ENCODE measurements around the gene MAST3.

Gene MAST3

DNA sequence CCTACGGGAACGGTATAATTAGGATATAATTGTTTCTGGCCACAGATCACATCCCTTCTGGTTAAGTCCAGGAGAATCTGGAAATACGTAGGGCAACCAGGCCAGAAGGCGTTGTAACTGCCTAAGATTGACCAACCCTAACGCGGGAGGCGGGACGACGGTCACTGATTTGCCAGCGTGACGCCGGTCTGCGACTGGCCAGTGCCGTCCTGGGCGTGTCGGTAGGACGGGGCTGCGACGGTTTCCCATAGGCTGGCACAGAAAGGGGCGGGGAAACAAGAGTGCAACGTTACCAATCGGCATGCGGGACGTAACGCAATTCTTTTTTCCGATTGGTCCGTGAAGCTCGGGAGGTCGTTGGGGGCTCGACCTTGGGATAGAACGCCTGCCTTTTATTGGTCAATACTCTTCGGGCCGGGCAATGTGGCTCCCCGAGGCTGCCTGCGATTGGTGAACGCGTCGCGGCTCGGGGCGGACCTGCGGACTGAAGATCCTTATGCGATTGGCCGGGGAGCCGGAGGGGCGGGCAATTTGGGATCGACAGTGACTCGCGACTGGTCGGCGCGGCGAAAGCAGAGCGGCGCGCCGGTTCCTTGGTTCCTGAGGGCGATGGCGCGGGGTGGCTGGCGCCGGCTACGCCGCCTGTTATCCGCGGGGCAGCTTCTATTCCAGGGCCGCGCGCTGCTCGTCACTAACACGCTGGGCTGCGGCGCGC, 95.3 kb downstream of the MAST3 start, which contains the start of gene MPV17L2:
TSS of gene MPV17L2 (plus strand) at position 546 of the 715 bp plus-strand sequence. CDS start at position 610, 64 bp downstream.
- Histone ChIP-seq H3K27me3 (ENCODE audit: low read length) (no peaks in the 10 kb centered on the region), H3K9ac (ENCODE audit: low read length) (peak within 1 kb of the TSS; percentile 96), H3K27ac (ENCODE audit: low read depth, low read length) (peak within 1 kb of the TSS; percentile 79), H3K4me3 (ENCODE audit: insufficient read depth, low read length, poor library complexity, severe bottlenecking) (peak within 1 kb of the TSS; percentile 96), H2AFZ (ENCODE audit: low read depth, low read length, severe bottlenecking) (no peak within 1 kb of the TSS), H3K79me2 (ENCODE audit: insufficient read depth, low read length) (peaks cover 10% of the 10 kb centered on the region), H4K20me1 (ENCODE audit: low read depth, low read length) (no peaks in the 10 kb centered on the region; the same call in 1 of the 2 replicates), H3F3A (ENCODE audit: insufficient read depth) (peaks cover 39% of the 10 kb centered on the region), H3K9me2 (replicated peaks; ENCODE audit: insufficient read depth, low read length) (no peaks in the 10 kb centered on the region), H3K4me2 (ENCODE audit: low read depth, low read length, poor library complexity, severe bottlenecking) (peak within 1 kb of the TSS; percentile 82), H3K9me3 (ENCODE audit: insufficient read depth, low read length) (no peaks in the 10 kb centered on the region), H3K36me3 (ENCODE audit: low read length) (no peaks in the 10 kb centered on the region)
- TF ChIP-seq, protein P1, sequence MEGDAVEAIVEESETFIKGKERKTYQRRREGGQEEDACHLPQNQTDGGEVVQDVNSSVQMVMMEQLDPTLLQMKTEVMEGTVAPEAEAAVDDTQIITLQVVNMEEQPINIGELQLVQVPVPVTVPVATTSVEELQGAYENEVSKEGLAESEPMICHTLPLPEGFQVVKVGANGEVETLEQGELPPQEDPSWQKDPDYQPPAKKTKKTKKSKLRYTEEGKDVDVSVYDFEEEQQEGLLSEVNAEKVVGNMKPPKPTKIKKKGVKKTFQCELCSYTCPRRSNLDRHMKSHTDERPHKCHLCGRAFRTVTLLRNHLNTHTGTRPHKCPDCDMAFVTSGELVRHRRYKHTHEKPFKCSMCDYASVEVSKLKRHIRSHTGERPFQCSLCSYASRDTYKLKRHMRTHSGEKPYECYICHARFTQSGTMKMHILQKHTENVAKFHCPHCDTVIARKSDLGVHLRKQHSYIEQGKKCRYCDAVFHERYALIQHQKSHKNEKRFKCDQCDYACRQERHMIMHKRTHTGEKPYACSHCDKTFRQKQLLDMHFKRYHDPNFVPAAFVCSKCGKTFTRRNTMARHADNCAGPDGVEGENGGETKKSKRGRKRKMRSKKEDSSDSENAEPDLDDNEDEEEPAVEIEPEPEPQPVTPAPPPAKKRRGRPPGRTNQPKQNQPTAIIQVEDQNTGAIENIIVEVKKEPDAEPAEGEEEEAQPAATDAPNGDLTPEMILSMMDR (IDR thresholded peaks at IDR 0.05; ENCODE audit: insufficient read depth, low read length, poor library complexity, severe bottlenecking), result no peak
- no peak for TF ChIP-seq EZH2phosphoT487 (conservative IDR thresholded peaks at IDR 0.05; ENCODE audit: low read length)

DNA sequence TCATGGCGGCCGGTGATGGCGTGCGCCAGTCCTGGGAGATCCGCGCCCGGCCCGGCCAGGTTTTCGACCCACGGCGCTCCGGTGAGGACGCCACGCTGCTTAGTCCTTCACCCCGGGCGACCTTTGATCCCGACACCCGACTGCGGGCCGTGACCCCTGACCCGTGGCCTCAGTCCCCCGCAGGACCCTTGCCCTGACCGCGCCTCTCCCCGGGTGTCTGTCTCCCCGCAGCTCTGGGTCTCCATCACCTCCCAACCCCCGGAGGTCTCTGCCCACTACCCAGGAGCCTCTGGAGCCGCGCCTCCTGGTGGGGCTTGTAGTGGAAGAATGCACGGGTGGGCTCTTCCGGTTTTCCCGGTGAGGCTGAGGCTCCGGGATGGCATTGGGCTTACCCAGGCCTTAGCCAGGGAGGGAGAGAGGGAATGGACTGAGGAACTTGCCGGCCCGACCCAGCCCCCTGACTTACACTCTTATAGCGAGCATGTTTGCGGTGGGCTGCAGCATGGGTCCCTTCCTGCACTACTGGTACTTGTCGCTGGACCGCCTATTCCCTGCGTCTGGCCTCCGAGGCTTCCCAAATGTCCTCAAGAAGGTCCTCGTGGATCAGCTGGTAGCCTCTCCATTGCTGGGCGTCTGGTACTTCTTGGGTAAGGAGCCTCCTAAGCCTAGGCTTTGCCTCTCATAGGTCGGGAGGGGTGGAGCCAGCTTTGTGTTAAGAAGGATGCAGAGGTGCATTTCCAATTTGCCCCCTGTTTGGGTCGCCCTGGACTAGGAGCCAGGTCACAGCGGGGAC, 96.0 kb downstream of the MAST3 start:
- H2AFZ ChIP-seq (ENCODE audit: low read depth, low read length, severe bottlenecking), result no peak overlapping the region

DNA sequence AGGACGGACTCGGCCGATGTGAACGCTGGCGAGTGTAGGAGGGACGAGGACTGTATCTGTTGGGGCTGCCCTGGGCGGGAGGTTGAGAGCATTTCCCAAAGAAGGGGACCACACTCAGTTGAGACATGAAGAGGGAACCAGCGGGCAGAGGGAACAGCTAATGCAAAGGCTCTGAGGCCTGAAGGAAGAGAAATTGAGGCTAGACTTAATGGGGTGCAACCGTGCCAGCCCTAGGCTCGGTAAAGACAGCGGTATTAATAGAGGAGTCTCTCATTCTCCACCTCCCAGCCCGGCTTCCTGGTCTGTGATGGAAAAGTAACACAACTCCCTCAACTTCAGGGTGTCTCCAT, 96.6 kb downstream of the MAST3 start:
- TF ChIP-seq, protein P1 (IDR thresholded peaks at IDR 0.05; ENCODE audit: insufficient read depth, low read length, poor library complexity, severe bottlenecking), result no peak
- TF ChIP-seq EZH2phosphoT487 (conservative IDR thresholded peaks at IDR 0.05; ENCODE audit: low read length), result no peak
- peaks cover 27% of the 10 kb centered on the region for H3F3A ChIP-seq (ENCODE audit: insufficient read depth)
- H3K4me3 ChIP-seq (ENCODE audit: insufficient read depth, low read length, poor library complexity, severe bottlenecking), result peak overlapping the region; percentile 96
- H4K20me1 ChIP-seq (ENCODE audit: low read depth, low read length), result no peaks in the 10 kb centered on the region; the same call in 1 of the 2 replicates
- no peaks in the 10 kb centered on the region for H3K36me3 ChIP-seq (ENCODE audit: low read length)
- H3K9ac ChIP-seq (ENCODE audit: low read length), result peak overlapping the region; percentile 96
- H3K79me2 ChIP-seq (ENCODE audit: insufficient read depth, low read length), result peaks cover 10% of the 10 kb centered on the region
- H3K9me3 ChIP-seq (ENCODE audit: insufficient read depth, low read length), result no peaks in the 10 kb centered on the region
- no peaks in the 10 kb centered on the region for H3K9me2 ChIP-seq (replicated peaks; ENCODE audit: insufficient read depth, low read length)
- H3K27me3 ChIP-seq (ENCODE audit: low read length), result no peaks in the 10 kb centered on the region
- H3K27ac ChIP-seq (ENCODE audit: low read depth, low read length), result no peak overlapping the region
- H2AFZ ChIP-seq (ENCODE audit: low read depth, low read length, severe bottlenecking), result no peak overlapping the region
- peak overlapping the region; percentile 82 for H3K4me2 ChIP-seq (ENCODE audit: low read depth, low read length, poor library complexity, severe bottlenecking)

More for the DNA sequence above, 96.0 kb downstream of the MAST3 start:
- Histone ChIP-seq H3K27ac (ENCODE audit: low read depth, low read length) (peak overlapping the region; percentile 47; the same call in 1 of the 2 replicates), H3K79me2 (ENCODE audit: insufficient read depth, low read length) (peaks cover 10% of the 10 kb centered on the region), H4K20me1 (ENCODE audit: low read depth, low read length) (no peaks in the 10 kb centered on the region; the same call in 1 of the 2 replicates), H3K4me3 (ENCODE audit: insufficient read depth, low read length, poor library complexity, severe bottlenecking) (peak overlapping the region; percentile 96), H3K9me3 (ENCODE audit: insufficient read depth, low read length) (no peaks in the 10 kb centered on the region), H3K36me3 (ENCODE audit: low read length) (no peaks in the 10 kb centered on the region), H3K27me3 (ENCODE audit: low read length) (no peaks in the 10 kb centered on the region), H3F3A (ENCODE audit: insufficient read depth) (peaks cover 32% of the 10 kb centered on the region), H3K9me2 (replicated peaks; ENCODE audit: insufficient read depth, low read length) (no peaks in the 10 kb centered on the region), H3K4me2 (ENCODE audit: low read depth, low read length, poor library complexity, severe bottlenecking) (peak overlapping the region; percentile 82), H3K9ac (ENCODE audit: low read length) (peak overlapping the region; percentile 96)
- no peak for TF ChIP-seq EZH2phosphoT487 (conservative IDR thresholded peaks at IDR 0.05; ENCODE audit: low read length)
- TF ChIP-seq, protein P1 (IDR thresholded peaks at IDR 0.05; ENCODE audit: insufficient read depth, low read length, poor library complexity, severe bottlenecking), result no peak

Measured in SU-DHL-6 (cell line).